ENCODE results near the gene MYO9A. TPM values are rescaled to one million over a fixed set of nuclear protein-coding genes. Genes with fewer than 3 reads are reported as not detected.

Gene MYO9A
- total RNA-seq, 1 donor from 2014 or later: 38.5 TPM

DNA sequence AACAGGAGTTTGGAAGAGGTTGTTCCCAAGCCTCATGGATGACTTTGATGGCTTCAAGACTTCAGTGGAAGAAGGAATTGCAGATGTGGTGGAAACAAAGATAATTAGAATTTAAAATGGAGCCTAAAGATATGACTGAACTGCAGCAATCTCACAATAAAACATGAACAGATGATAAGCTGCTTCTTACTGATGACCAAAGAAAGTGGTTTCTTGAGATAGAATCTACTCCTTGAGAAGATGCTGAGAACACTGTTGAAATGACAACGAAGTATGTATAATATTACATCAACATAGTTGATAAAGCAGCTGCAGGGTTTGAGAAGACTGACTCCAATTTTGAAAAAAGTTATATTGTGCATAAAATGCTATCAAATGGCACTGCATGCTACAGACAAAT is 21.2 kb downstream of the MYO9A start:
- no peak for DNase-seq (ENCODE audit: low spot score)
- Histone ChIP-seq H3K4me2 (no peak overlapping the region), H2AFZ (replicated peaks) (no peak overlapping the region), H3K4me1 (no peaks in the 10 kb centered on the region), H3K27ac (no peak overlapping the region), H3K9me3 (ENCODE audit: low read depth) (no peaks in the 10 kb centered on the region), H3K27me3 (no peaks in the 10 kb centered on the region), H3F3A (ENCODE audit: low read depth) (no peaks in the 10 kb centered on the region), H3K36me3 (no peaks in the 10 kb centered on the region), H4K20me1 (ENCODE audit: low read depth) (no peaks in the 10 kb centered on the region), H3K4me3 (no peak overlapping the region), H3K9ac (no peak overlapping the region), H3K79me2 (ENCODE audit: low read depth) (no peaks in the 10 kb centered on the region)
- no peaks in the 10 kb centered on the region for H3K4me1 Mint-ChIP-seq
- H3K27ac Mint-ChIP-seq: no peak overlapping the region
- H3K9me3 Mint-ChIP-seq: peaks cover 5% of the 10 kb centered on the region
- H3K27me3 Mint-ChIP-seq (ENCODE audit: insufficient read depth, low read depth): peaks cover 2% of the 10 kb centered on the region
- H3K36me3 Mint-ChIP-seq: peaks cover 7% of the 10 kb centered on the region
- TF ChIP-seq, protein P1, sequence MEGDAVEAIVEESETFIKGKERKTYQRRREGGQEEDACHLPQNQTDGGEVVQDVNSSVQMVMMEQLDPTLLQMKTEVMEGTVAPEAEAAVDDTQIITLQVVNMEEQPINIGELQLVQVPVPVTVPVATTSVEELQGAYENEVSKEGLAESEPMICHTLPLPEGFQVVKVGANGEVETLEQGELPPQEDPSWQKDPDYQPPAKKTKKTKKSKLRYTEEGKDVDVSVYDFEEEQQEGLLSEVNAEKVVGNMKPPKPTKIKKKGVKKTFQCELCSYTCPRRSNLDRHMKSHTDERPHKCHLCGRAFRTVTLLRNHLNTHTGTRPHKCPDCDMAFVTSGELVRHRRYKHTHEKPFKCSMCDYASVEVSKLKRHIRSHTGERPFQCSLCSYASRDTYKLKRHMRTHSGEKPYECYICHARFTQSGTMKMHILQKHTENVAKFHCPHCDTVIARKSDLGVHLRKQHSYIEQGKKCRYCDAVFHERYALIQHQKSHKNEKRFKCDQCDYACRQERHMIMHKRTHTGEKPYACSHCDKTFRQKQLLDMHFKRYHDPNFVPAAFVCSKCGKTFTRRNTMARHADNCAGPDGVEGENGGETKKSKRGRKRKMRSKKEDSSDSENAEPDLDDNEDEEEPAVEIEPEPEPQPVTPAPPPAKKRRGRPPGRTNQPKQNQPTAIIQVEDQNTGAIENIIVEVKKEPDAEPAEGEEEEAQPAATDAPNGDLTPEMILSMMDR (IDR thresholded peaks at IDR 0.05): no peak
- TF ChIP-seq EZH2 (IDR thresholded peaks at IDR 0.05) (no peak), EZH2phosphoT487 (IDR thresholded peaks at IDR 0.05) (no peak)
- H3K4me3 Mint-ChIP-seq: no peak overlapping the region

DNA sequence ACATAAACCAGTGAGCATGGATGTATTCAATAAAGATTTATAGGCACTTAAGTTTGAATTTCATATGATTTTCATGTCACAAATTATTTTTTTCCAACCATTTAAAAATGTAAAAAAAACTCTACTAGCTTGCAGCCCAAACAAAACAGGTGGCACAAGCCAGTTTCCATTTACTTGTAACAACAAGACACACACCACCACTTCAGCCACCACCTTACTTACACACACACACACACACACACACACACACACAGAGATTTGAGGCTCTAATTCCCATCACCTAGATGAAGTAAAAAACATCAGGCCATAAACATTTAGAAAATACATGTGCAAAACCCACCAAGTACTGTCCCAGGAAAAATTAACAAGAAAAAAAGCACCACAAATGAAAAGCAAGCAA is 25.3 kb downstream of the MYO9A start:
- H4K20me1 ChIP-seq (ENCODE audit: low read depth): no peaks in the 10 kb centered on the region
- H3K4me2 ChIP-seq: no peak overlapping the region
- H3K36me3 Mint-ChIP-seq: peaks cover 7% of the 10 kb centered on the region
- no peaks in the 10 kb centered on the region for H3K4me1 ChIP-seq
- H3K4me3 ChIP-seq: no peak overlapping the region
- H3K9ac ChIP-seq: no peak overlapping the region
- H3K9me3 Mint-ChIP-seq: peaks cover 5% of the 10 kb centered on the region
- H3K4me1 Mint-ChIP-seq: no peaks in the 10 kb centered on the region
- H3K36me3 ChIP-seq: no peaks in the 10 kb centered on the region
- no peaks in the 10 kb centered on the region for H3K9me3 ChIP-seq (ENCODE audit: low read depth)
- no peak overlapping the region for H3K27ac ChIP-seq
- H2AFZ ChIP-seq (replicated peaks): no peak overlapping the region
- H3K79me2 ChIP-seq (ENCODE audit: low read depth): no peaks in the 10 kb centered on the region
- DNase-seq (ENCODE audit: low spot score): no peak
- TF ChIP-seq, protein P1 (IDR thresholded peaks at IDR 0.05): no peak
- no peak for TF ChIP-seq EZH2phosphoT487 (IDR thresholded peaks at IDR 0.05)
- no peak for TF ChIP-seq EZH2 (IDR thresholded peaks at IDR 0.05)
- no peak overlapping the region for H3K4me3 Mint-ChIP-seq
- H3K27me3 Mint-ChIP-seq (ENCODE audit: insufficient read depth, low read depth): no peaks in the 10 kb centered on the region
- no peaks in the 10 kb centered on the region for H3F3A ChIP-seq (ENCODE audit: low read depth)
- H3K27me3 ChIP-seq: no peaks in the 10 kb centered on the region
- H3K27ac Mint-ChIP-seq: peak overlapping the region; percentile 32

DNA sequence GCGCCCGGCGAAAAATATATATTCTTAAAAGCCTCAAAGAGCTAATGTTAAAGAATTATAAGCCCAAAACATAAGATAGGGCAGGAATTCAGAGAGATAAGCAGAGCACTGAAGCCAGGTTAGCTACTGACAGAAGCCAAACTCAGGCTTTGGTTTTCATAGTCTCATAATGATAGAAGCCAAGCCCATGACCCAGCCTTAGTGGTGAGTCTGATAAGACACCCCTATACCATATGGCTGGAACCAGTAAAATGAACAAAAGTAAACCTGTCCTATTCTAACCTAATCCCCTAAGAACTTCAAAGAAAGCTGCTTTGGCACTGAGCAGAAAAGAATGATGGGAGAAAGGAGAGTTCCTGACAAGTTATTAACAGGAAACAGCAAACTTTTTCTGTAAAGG is 25.9 kb downstream of the MYO9A start:
- no peaks in the 10 kb centered on the region for H3K4me1 Mint-ChIP-seq
- Histone ChIP-seq H2AFZ (replicated peaks) (no peak overlapping the region), H3K4me1 (no peaks in the 10 kb centered on the region), H3K79me2 (ENCODE audit: low read depth) (no peaks in the 10 kb centered on the region), H3K36me3 (no peaks in the 10 kb centered on the region), H3K4me2 (no peak overlapping the region), H3F3A (ENCODE audit: low read depth) (no peaks in the 10 kb centered on the region), H3K27ac (no peak overlapping the region), H4K20me1 (ENCODE audit: low read depth) (no peaks in the 10 kb centered on the region), H3K27me3 (no peaks in the 10 kb centered on the region), H3K9ac (no peak overlapping the region), H3K4me3 (no peak overlapping the region), H3K9me3 (ENCODE audit: low read depth) (no peaks in the 10 kb centered on the region)
- H3K4me3 Mint-ChIP-seq: no peak overlapping the region
- H3K27me3 Mint-ChIP-seq (ENCODE audit: insufficient read depth, low read depth): no peaks in the 10 kb centered on the region
- peaks cover 9% of the 10 kb centered on the region for H3K36me3 Mint-ChIP-seq
- TF ChIP-seq, protein P1 (IDR thresholded peaks at IDR 0.05): no peak
- no peak for TF ChIP-seq EZH2phosphoT487 (IDR thresholded peaks at IDR 0.05)
- no peak for TF ChIP-seq EZH2 (IDR thresholded peaks at IDR 0.05)
- H3K9me3 Mint-ChIP-seq: peaks cover 5% of the 10 kb centered on the region
- no peak for DNase-seq (ENCODE audit: low spot score)
- no peak overlapping the region for H3K27ac Mint-ChIP-seq

Measured in neural progenitor cell (in vitro differentiated cells).